Fibroblast of lung (primary cell): ENCODE results near the gene RRP12.

Experiments
- CTCF ChIP-seq, 2 donors: IDR thresholded peaks in 1 of 2; conservative IDR thresholded peaks in 1 of 2; 1 replicate in 1 of 2; 2 replicates in 1 of 2; pipeline ENCODE4 v1.5.1; 2011 to 2012; ENCODE audit warnings: low read length in 2 of 2, control low read depth in 1 of 2, inconsistent platforms in 1 of 2, low read depth in 1 of 2, mild to moderate bottlenecking in 1 of 2
- EZH2 ChIP-seq: IDR thresholded peaks from 2 replicates; pipeline ENCODE4 v1.5.1; 2012; ENCODE audit warnings: low read length, control low read depth, mild to moderate bottlenecking; ENCODE audit errors: missing control alignments

GRCh38 chr10:97341416-97341815, 59.7 kb downstream of the RRP12 start:
- TF ChIP-seq CTCF (conservative IDR thresholded peaks at IDR 0.05 in 1 of 2, IDR thresholded peaks at IDR 0.05 in 1 of 2; ENCODE audit: low read depth in 1 of 2, low read length in 2 of 2) (no peak), EZH2 (no peak)
